MM.1S (cell line): ENCODE results near the gene COL13A1.

Source experiments
- DNase-seq: peaks from one replicate; pipeline ENCODE4 v3.0.0-alpha.2; 2015
- H2AFZ ChIP-seq: fragments of 300-600 bp; sonication (generic); 2 replicates; pipeline ENCODE4 v1.6.0; 2016; ENCODE audit warnings: antibody characterized with exemption, low read length
- H3F3A ChIP-seq: fragments of 300-600 bp; sonication (generic); 2 replicates; pipeline ENCODE4 v1.6.1; 2016; ENCODE audit warnings: mild to moderate bottlenecking, antibody characterized with exemption, low read length, moderate library complexity, mixed read lengths; ENCODE audit not compliant: insufficient read depth
- H3K27ac ChIP-seq: fragments of 300-600 bp; sonication (generic); 2 replicates; pipeline ENCODE4 v1.5.1; 2016; ENCODE audit warnings: mild to moderate bottlenecking, low read length
- H3K27me3 ChIP-seq: fragments of 300-600 bp; sonication (generic); replicated peaks from 2 replicates; pipeline ENCODE4 v1.6.0; 2016; ENCODE audit warnings: low read length; ENCODE audit not compliant: insufficient read depth
- H3K36me3 ChIP-seq: fragments of 300-600 bp; sonication (generic); replicated peaks from 2 replicates; pipeline ENCODE4 v1.6.1; 2016; ENCODE audit warnings: mild to moderate bottlenecking, low read length, mixed read lengths; ENCODE audit not compliant: insufficient read depth
- H3K4me1 ChIP-seq: fragments of 300-600 bp; sonication (generic); 2 replicates; pipeline ENCODE4 v1.6.1; 2016; ENCODE audit warnings: low read length, mixed read lengths
- H3K4me2 ChIP-seq: fragments of 300-600 bp; sonication (generic); 2 replicates; pipeline ENCODE4 v1.6.0; 2016; ENCODE audit warnings: low read depth, low read length
- H3K4me3 ChIP-seq: fragments of 300-600 bp; sonication (generic); 2 replicates; pipeline ENCODE4 v1.5.1; 2016; ENCODE audit warnings: low read length, mixed read lengths
- H3K79me2 ChIP-seq: fragments of 300-600 bp; sonication (generic); 2 replicates; pipeline ENCODE4 v1.6.1; 2016; ENCODE audit warnings: mixed run types, low read length, mixed read lengths
- H3K9ac ChIP-seq: fragments of 300-600 bp; sonication (generic); 2 replicates; pipeline ENCODE4 v1.6.1; 2016; ENCODE audit warnings: low read length, mixed read lengths
- H3K9me2 ChIP-seq: fragments of 300-600 bp; sonication (generic); replicated peaks from 2 replicates; pipeline ENCODE4 v1.6.1; 2016; ENCODE audit warnings: mild to moderate bottlenecking, low read length, mixed read lengths; ENCODE audit not compliant: insufficient read depth
- H3K9me3 ChIP-seq: fragments of 300-600 bp; sonication (generic); replicated peaks from 2 replicates; pipeline ENCODE4 v1.6.1; 2016; ENCODE audit warnings: mild to moderate bottlenecking, low read length, mixed read lengths; ENCODE audit not compliant: insufficient read depth
- H4K20me1 ChIP-seq: fragments of 300-600 bp; sonication (generic); 2 replicates; pipeline ENCODE4 v1.6.1; 2016; ENCODE audit warnings: mild to moderate bottlenecking, low read length, moderate library complexity, mixed read lengths; ENCODE audit not compliant: insufficient read depth
- CTCF ChIP-seq: fragments of 300-600 bp; sonication (generic); IDR thresholded peaks from 2 replicates; pipeline ENCODE4 v1.5.1; 2016; ENCODE audit warnings: antibody characterized with exemption, low read length, mixed read lengths
- EZH2 ChIP-seq: fragments of 300-600 bp; sonication (generic); optimal IDR thresholded peaks from 2 replicates; pipeline ENCODE3; 2017; ENCODE audit warnings: low read depth, mild to moderate bottlenecking, antibody characterized with exemption, low read length, mixed read lengths
- EZH2phosphoT487 ChIP-seq: fragments of 300-600 bp; sonication (generic); IDR thresholded peaks from 2 replicates; pipeline ENCODE4 v1.6.1; 2018; ENCODE audit warnings: antibody characterized with exemption, low read length

COL13A1 gene

GRCh38 chr10:69828144-69828870 lies 26.6 kb downstream of the COL13A1 start:
- Histone ChIP-seq H3K9me2 (no peaks in the 10 kb centered on the region), H3F3A (no peaks in the 10 kb centered on the region), H3K9ac (no peak overlapping the region), H2AFZ (no peak overlapping the region), H3K36me3 (no peaks in the 10 kb centered on the region), H4K20me1 (no peaks in the 10 kb centered on the region), H3K27me3 (peaks cover 17% of the 10 kb centered on the region; the same call in 1 of the 2 replicates), H3K27ac (no peak overlapping the region), H3K4me1 (no peaks in the 10 kb centered on the region), H3K9me3 (no peaks in the 10 kb centered on the region), H3K4me2 (no peak overlapping the region), H3K4me3 (no peak overlapping the region), H3K79me2 (no peaks in the 10 kb centered on the region)
- DNase-seq = peak; percentile 51
- TF ChIP-seq EZH2phosphoT487 (no peak), CTCF (no peak), EZH2 (no peak)

GRCh38 chr10:69829775-69830174 lies 28.1 kb downstream of the COL13A1 start:
- no peaks in the 10 kb centered on the region for H3K79me2 ChIP-seq
- H3K4me1 ChIP-seq = no peaks in the 10 kb centered on the region
- DNase-seq = no peak
- H3K4me3 ChIP-seq = no peak overlapping the region
- no peak overlapping the region for H3K9ac ChIP-seq
- no peaks in the 10 kb centered on the region for H3K9me3 ChIP-seq
- H2AFZ ChIP-seq = no peak overlapping the region
- H3K36me3 ChIP-seq = no peaks in the 10 kb centered on the region
- peaks cover 23% of the 10 kb centered on the region; the same call in 1 of the 2 replicates for H3K27me3 ChIP-seq
- no peaks in the 10 kb centered on the region for H4K20me1 ChIP-seq
- no peak overlapping the region for H3K27ac ChIP-seq
- H3F3A ChIP-seq = no peaks in the 10 kb centered on the region
- H3K4me2 ChIP-seq = no peak overlapping the region
- no peak for TF ChIP-seq CTCF
- TF ChIP-seq EZH2 = no peak
- TF ChIP-seq EZH2phosphoT487 = no peak
- no peaks in the 10 kb centered on the region for H3K9me2 ChIP-seq

GRCh38 chr10:69831231-69831855 lies 29.6 kb downstream of the COL13A1 start:
- Histone ChIP-seq H3K36me3 (no peaks in the 10 kb centered on the region), H3K27ac (no peak overlapping the region), H3K9me2 (no peaks in the 10 kb centered on the region), H3K4me2 (no peak overlapping the region), H3F3A (no peaks in the 10 kb centered on the region), H3K9ac (no peak overlapping the region), H3K9me3 (no peaks in the 10 kb centered on the region), H3K27me3 (peaks cover 33% of the 10 kb centered on the region), H3K79me2 (no peaks in the 10 kb centered on the region), H4K20me1 (no peaks in the 10 kb centered on the region), H3K4me3 (no peak overlapping the region), H2AFZ (no peak overlapping the region), H3K4me1 (no peaks in the 10 kb centered on the region)
- TF ChIP-seq EZH2phosphoT487 (no peak), EZH2 (no peak), CTCF (no peak)
- no peak for DNase-seq
